A673 (cell line): ENCODE measurements around the gene RPP25L.

ENCODE experiments used
- CTCF ChIP-seq: fragments of 300-800, 200-600 bp; sonication (generic); conservative IDR thresholded peaks from 2 replicates; pipeline ENCODE4 v1.5.1; 2017; ENCODE audit warnings: low read depth, mild to moderate bottlenecking, antibody characterized with exemption, low read length, moderate library complexity, mixed read lengths
- EZH2 ChIP-seq: fragments of 200-600 bp; sonication (generic); IDR thresholded peaks from 2 replicates; pipeline ENCODE4 v1.6.1; 2017; ENCODE audit warnings: borderline replicate concordance, low read depth, mild to moderate bottlenecking, mixed read lengths, antibody characterized with exemption, low read length; ENCODE audit not compliant: poor library complexity, severe bottlenecking

- TF ChIP-seq CTCF (no peak), EZH2 (no peak)
Observed at GRCh38 chr9:34637356-34638137, 25.6 kb upstream of the RPP25L start, which contains the start of gene SIGMAR1.
